ENCODE measurements around the gene SKIDA1.

DNA sequence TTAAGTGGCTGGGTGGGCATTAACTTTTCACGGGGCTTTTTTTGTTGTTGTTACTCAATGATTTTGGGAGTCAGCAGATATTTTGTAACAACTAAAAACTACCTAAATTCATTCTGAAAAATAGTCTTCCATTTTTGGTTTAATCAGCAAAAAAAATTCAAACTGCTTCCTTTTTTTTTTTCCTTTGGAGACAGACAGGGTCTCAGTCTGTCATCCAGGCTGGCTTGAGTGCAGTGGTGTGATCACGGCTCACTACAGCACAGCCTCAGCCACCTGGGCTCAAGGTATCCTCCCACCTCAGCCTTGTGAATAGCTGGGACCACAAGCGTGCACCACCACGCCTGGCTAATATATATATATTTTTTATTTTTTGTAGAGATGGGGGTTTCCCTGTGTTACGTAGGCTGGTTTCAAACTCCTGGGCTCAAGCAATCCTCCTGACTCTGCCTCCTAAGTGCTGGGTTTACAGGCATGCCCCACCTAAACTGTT lies 36.5 kb downstream of the SKIDA1 start:
- TF ChIP-seq POLR2AphosphoS5 (IDR thresholded peaks at IDR 0.05; ENCODE audit: low read depth, low read length) (no peak), SRF (IDR thresholded peaks at IDR 0.05; ENCODE audit: low read depth) (no peak), EZH2 (IDR thresholded peaks at IDR 0.05) (no peak), RAD21 (IDR thresholded peaks at IDR 0.05; ENCODE audit: low read depth) (no peak), ZNF274 (IDR thresholded peaks at IDR 0.05; ENCODE audit: low read depth, low read length) (no peak), YY1 (IDR thresholded peaks at IDR 0.05; ENCODE audit: extremely low read depth, insufficient replicate concordance, low read depth, low read length) (no peak), JUND (IDR thresholded peaks at IDR 0.05) (no peak), EZH2phosphoT487 (IDR thresholded peaks at IDR 0.05; ENCODE audit: borderline replicate concordance) (no peak), SIN3A (IDR thresholded peaks at IDR 0.05; ENCODE audit: low read depth) (no peak), CEBPB (IDR thresholded peaks at IDR 0.05; ENCODE audit: low read depth) (no peak), POLR2A (IDR thresholded peaks at IDR 0.05; ENCODE audit: borderline replicate concordance, extremely low read depth, insufficient read depth, insufficient read length) (no peak)
- TF ChIP-seq, protein P1, sequence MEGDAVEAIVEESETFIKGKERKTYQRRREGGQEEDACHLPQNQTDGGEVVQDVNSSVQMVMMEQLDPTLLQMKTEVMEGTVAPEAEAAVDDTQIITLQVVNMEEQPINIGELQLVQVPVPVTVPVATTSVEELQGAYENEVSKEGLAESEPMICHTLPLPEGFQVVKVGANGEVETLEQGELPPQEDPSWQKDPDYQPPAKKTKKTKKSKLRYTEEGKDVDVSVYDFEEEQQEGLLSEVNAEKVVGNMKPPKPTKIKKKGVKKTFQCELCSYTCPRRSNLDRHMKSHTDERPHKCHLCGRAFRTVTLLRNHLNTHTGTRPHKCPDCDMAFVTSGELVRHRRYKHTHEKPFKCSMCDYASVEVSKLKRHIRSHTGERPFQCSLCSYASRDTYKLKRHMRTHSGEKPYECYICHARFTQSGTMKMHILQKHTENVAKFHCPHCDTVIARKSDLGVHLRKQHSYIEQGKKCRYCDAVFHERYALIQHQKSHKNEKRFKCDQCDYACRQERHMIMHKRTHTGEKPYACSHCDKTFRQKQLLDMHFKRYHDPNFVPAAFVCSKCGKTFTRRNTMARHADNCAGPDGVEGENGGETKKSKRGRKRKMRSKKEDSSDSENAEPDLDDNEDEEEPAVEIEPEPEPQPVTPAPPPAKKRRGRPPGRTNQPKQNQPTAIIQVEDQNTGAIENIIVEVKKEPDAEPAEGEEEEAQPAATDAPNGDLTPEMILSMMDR (IDR thresholded peaks at IDR 0.05 in 2 of 3, conservative IDR thresholded peaks at IDR 0.05 in 1 of 3; ENCODE audit: borderline replicate concordance in 1 of 3, insufficient read depth in 1 of 3, low read depth in 2 of 3, low read length in 2 of 3), result no peak
- TF ChIP-seq, protein P2, sequence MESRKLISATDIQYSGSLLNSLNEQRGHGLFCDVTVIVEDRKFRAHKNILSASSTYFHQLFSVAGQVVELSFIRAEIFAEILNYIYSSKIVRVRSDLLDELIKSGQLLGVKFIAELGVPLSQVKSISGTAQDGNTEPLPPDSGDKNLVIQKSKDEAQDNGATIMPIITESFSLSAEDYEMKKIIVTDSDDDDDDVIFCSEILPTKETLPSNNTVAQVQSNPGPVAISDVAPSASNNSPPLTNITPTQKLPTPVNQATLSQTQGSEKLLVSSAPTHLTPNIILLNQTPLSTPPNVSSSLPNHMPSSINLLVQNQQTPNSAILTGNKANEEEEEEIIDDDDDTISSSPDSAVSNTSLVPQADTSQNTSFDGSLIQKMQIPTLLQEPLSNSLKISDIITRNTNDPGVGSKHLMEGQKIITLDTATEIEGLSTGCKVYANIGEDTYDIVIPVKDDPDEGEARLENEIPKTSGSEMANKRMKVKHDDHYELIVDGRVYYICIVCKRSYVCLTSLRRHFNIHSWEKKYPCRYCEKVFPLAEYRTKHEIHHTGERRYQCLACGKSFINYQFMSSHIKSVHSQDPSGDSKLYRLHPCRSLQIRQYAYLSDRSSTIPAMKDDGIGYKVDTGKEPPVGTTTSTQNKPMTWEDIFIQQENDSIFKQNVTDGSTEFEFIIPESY (IDR thresholded peaks at IDR 0.05; ENCODE audit: extremely low read depth, insufficient replicate concordance, low read length), result no peak
- TF ChIP-seq, protein P3, sequence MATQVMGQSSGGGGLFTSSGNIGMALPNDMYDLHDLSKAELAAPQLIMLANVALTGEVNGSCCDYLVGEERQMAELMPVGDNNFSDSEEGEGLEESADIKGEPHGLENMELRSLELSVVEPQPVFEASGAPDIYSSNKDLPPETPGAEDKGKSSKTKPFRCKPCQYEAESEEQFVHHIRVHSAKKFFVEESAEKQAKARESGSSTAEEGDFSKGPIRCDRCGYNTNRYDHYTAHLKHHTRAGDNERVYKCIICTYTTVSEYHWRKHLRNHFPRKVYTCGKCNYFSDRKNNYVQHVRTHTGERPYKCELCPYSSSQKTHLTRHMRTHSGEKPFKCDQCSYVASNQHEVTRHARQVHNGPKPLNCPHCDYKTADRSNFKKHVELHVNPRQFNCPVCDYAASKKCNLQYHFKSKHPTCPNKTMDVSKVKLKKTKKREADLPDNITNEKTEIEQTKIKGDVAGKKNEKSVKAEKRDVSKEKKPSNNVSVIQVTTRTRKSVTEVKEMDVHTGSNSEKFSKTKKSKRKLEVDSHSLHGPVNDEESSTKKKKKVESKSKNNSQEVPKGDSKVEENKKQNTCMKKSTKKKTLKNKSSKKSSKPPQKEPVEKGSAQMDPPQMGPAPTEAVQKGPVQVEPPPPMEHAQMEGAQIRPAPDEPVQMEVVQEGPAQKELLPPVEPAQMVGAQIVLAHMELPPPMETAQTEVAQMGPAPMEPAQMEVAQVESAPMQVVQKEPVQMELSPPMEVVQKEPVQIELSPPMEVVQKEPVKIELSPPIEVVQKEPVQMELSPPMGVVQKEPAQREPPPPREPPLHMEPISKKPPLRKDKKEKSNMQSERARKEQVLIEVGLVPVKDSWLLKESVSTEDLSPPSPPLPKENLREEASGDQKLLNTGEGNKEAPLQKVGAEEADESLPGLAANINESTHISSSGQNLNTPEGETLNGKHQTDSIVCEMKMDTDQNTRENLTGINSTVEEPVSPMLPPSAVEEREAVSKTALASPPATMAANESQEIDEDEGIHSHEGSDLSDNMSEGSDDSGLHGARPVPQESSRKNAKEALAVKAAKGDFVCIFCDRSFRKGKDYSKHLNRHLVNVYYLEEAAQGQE (IDR thresholded peaks at IDR 0.05; ENCODE audit: low read depth), result no peak
